Colon (tissue), 2 donors: Measurements from ENCODE around the gene OTUB2.

Experiments used
- FAIRE-seq: peaks from 2 replicates; lab custom pipeline; 2012; peaks lifted over from hg19 to GRCh38; lab: Jason Lieb, UNC
- donor health status: control.
- donor health status: control.

OTUB2 gene

GRCh38 chr14:94026173-94026888 lies at the start of gene OTUB2:
OTUB2 (plus strand) TSS chr14:94026340; CDS start chr14:94026538, 198 bp downstream.
- peak; percentile 57 for FAIRE-seq

- no peak for FAIRE-seq
Observed at GRCh38 chr14:93976477-93977057, 49.6 kb upstream of the OTUB2 start, which contains the start of gene ASB2. ASB2 (minus strand) TSS chr14:93976570; CDS start chr14:93964539, 12,031 bp downstream.

- FAIRE-seq: no peak
Observed at GRCh38 chr14:93977171-93977570, 49.0 kb upstream of the OTUB2 start.

GRCh38 chr14:93977790-93978581 lies 48.2 kb upstream of the OTUB2 start:
- FAIRE-seq: no peak

- no peak for FAIRE-seq
Observed at GRCh38 chr14:93978735-93979134, 47.4 kb upstream of the OTUB2 start.

- FAIRE-seq: no peak
Observed at GRCh38 chr14:93980456-93981201, 45.5 kb upstream of the OTUB2 start.

GRCh38 chr14:93981316-93982229 lies 44.6 kb upstream of the OTUB2 start:
- no peak for FAIRE-seq

GRCh38 chr14:93982230-93983007 lies 43.7 kb upstream of the OTUB2 start:
- no peak for FAIRE-seq

- FAIRE-seq: no peak
Observed at GRCh38 chr14:93984070-93984469, 42.1 kb upstream of the OTUB2 start.

GRCh38 chr14:93984987-93985410 lies 41.1 kb upstream of the OTUB2 start:
- no peak for FAIRE-seq

GRCh38 chr14:93986955-93987354 lies 39.2 kb upstream of the OTUB2 start:
- no peak for FAIRE-seq

- no peak for FAIRE-seq
Observed at GRCh38 chr14:93987376-93987775, 38.8 kb upstream of the OTUB2 start.

GRCh38 chr14:93987815-93988476 lies 38.2 kb upstream of the OTUB2 start:
- FAIRE-seq: no peak

- FAIRE-seq: no peak
Observed at GRCh38 chr14:93989939-93990338, 36.2 kb upstream of the OTUB2 start.

- FAIRE-seq: no peak
Observed at GRCh38 chr14:93991212-93991611, 34.9 kb upstream of the OTUB2 start.

GRCh38 chr14:93991649-93992048 lies 34.5 kb upstream of the OTUB2 start:
- no peak for FAIRE-seq

- FAIRE-seq: no peak
Observed at GRCh38 chr14:93993382-93993781, 32.8 kb upstream of the OTUB2 start.

- no peak for FAIRE-seq
Observed at GRCh38 chr14:93994919-93995682, 31.0 kb upstream of the OTUB2 start.

GRCh38 chr14:93996130-93996695 lies 29.9 kb upstream of the OTUB2 start:
- FAIRE-seq: no peak
